Brain microvascular endothelial cell (primary cell): ENCODE measurements around the gene MTA2.

Source experiments
- DNase-seq: peaks from one replicate; pipeline ENCODE4 v3.0.0-alpha.2; 2020
- H3K27ac ChIP-seq: fragments of 250-450 bp; sonication (Bioruptor Pico); 2 replicates; pipeline ENCODE4 v1.5.1; 2020; ENCODE audit warnings: mild to moderate bottlenecking, moderate library complexity
- H3K27me3 ChIP-seq: fragments of 250-450 bp; sonication (Bioruptor Pico); replicated peaks from 2 replicates; pipeline ENCODE4 v1.5.1; 2020; ENCODE audit warnings: mild to moderate bottlenecking
- H3K36me3 ChIP-seq: fragments of 250-450 bp; sonication (Bioruptor Pico); replicated peaks from 2 replicates; pipeline ENCODE4 v1.5.1; 2020; ENCODE audit warnings: mild to moderate bottlenecking
- H3K4me3 ChIP-seq: 2 replicates; pipeline ENCODE4 v1.5.1; 2011; ENCODE audit warnings: low read depth, mild to moderate bottlenecking, control low read depth, low read length, moderate library complexity
- in situ Hi-C: cut with HindIII; loops from 2 replicates; pipeline ENCODE4 v1.10.0; 2017; ENCODE audit warnings: low sequenced_read_pairs, low pct_ligation_motif_present
- TF ChIP-seq, protein P1 (sequence below): IDR thresholded peaks from 2 replicates; pipeline ENCODE4 v1.5.1; 2011; ENCODE audit warnings: low read depth, mild to moderate bottlenecking, moderate library complexity, low read length, control low read depth, inconsistent platforms; ENCODE audit errors: missing control alignments

Gene MTA2

DNA sequence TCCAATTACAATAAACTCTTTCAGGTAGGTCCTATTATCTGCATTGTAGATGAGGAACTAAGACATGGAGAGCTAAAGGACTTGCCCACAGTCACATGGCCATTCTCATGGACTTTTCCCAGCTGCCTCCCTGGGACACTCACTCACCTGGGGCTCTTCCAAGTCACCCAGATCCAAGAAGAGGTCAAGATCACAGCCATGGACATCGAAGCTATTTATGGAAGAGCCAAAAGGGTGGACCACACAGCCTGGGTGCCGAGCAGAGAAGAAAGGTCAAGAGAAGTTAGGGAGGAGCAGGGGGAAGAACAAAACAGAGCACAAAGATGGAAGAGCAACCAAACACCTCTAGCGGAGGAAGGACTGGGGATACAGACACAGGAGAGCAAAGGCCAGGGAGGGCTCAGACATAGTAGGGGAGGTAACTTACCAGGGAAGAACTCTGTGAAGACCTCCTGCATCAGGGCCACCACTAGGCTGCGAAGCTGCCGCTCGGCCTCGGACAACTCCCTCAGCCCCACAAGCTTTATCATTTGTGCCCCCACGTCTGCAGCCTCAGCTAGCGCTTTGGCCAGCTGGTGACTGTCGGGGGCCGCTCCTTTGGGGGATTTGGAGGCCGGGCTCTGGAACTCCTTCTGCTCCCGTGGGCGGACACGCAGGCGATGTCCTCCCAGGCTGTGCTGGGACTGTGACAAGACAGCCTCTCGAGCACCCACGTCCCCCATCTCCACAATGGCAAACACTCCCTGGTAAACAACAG lies 20.5 kb downstream of the MTA2 start:
- in situ Hi-C loops = no loop called here
- Histone ChIP-seq H3K27ac (no peak overlapping the region), H3K36me3 (peaks cover 22% of the 10 kb centered on the region), H3K27me3 (no peaks in the 10 kb centered on the region), H3K4me3 (no peak overlapping the region)
- no peak for DNase-seq
- TF ChIP-seq, protein P1, sequence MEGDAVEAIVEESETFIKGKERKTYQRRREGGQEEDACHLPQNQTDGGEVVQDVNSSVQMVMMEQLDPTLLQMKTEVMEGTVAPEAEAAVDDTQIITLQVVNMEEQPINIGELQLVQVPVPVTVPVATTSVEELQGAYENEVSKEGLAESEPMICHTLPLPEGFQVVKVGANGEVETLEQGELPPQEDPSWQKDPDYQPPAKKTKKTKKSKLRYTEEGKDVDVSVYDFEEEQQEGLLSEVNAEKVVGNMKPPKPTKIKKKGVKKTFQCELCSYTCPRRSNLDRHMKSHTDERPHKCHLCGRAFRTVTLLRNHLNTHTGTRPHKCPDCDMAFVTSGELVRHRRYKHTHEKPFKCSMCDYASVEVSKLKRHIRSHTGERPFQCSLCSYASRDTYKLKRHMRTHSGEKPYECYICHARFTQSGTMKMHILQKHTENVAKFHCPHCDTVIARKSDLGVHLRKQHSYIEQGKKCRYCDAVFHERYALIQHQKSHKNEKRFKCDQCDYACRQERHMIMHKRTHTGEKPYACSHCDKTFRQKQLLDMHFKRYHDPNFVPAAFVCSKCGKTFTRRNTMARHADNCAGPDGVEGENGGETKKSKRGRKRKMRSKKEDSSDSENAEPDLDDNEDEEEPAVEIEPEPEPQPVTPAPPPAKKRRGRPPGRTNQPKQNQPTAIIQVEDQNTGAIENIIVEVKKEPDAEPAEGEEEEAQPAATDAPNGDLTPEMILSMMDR = no peak

DNA sequence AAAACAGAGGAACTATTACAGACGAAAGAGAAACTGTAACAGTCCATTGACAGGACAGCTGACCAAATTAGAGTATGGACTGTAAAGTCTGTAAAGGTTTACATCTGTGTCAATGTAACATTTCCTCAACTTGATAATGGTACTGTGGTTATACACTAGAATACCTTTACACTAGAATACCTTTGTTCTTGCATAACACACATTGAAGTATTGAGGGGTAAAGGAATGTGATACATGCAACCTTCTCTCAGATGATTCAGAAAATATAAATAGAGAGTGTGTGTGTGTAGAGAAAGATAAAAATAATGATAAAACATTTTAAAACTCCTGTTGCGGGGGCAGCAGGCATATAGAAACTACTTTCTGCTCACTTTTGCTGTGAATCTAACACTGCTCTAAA lies 22.4 kb downstream of the MTA2 start:
- TF ChIP-seq, protein P1 = no peak
- in situ Hi-C loops = no loop called here
- no peak for DNase-seq
- Histone ChIP-seq H3K36me3 (peaks cover 20% of the 10 kb centered on the region), H3K27me3 (no peaks in the 10 kb centered on the region), H3K27ac (no peak overlapping the region), H3K4me3 (no peak overlapping the region)

DNA sequence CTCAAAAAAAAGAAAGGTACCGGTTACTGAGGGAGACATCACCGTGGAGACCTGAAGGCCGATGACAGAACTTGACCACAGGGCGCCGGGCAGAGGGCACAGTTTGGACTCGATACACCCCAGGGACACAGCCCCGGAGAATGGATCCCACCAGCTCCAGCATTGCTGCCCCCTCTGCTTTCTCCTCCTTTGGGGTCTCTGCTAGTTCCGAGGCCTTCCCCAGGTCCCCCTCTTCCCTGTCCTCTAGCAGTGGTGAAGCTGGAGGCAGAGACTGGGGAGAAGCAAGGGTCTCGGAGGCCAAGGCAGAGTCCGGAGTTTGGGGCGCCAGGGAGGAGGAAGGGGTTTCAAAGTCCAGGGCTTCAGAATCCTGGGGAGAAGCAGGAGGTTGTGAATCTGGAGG lies 23.1 kb downstream of the MTA2 start:
- TF ChIP-seq, protein P1 = no peak
- peaks cover 20% of the 10 kb centered on the region for H3K36me3 ChIP-seq
- DNase-seq = no peak
- no peak overlapping the region for H3K4me3 ChIP-seq
- no peak overlapping the region for H3K27ac ChIP-seq
- no peaks in the 10 kb centered on the region for H3K27me3 ChIP-seq
- in situ Hi-C loops = no loop called here

DNA sequence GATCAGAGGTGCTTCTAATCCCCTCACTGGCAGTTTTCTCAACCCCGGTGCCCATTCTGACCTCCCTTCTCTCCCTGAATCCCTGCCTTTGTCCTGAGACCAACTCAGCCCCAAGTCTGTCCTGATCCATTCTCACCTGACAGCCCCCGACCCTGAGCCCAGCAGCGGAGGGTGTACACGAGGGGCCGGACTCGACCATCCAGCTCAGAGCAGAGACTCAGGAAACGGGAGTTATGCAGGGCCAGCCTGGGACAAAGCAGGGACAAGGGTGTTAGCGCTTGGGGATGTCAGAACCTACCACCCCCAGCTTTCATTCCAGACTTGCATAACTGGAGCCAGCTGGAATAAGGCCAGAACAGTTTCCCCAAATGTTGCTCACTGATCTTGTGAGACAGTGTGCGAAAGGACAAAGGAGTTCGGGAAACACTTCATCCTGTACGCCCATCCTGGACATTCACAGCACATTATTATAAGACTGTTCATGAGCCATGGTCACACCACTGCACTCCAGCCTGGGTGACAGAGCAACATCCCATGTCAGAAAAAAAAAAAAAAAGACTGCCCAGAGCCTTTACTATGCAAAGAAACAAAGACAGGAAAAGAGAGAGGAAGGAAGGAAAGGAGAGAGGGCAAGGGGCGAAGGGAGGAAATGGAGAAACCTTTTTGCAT lies 24.5 kb downstream of the MTA2 start:
- Histone ChIP-seq H3K27me3 (no peaks in the 10 kb centered on the region), H3K27ac (no peak overlapping the region), H3K36me3 (peaks cover 25% of the 10 kb centered on the region), H3K4me3 (no peak overlapping the region)
- in situ Hi-C loops = no loop called here
- TF ChIP-seq, protein P1 = no peak
- no peak for DNase-seq

DNA sequence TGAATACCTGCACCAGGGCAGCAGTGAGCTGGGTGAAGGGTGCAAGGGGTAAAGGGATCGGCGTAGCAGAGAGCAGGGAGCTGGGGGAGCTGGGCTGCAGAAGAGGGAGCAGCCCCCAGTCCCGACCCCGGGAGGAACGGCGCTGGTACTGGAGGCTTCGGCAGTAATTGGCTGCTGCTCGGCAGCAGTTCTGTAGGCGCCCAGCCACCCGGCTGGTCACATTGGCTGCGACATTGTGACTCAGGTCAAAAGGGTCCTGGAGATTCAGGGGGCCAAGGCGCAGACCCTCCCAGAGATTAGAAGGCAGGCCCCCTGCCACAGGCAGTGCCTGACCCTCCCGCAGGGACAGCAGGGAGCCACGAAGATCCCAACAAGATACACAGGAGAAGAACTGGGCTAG lies 25.8 kb downstream of the MTA2 start:
- H3K36me3 ChIP-seq = peaks cover 32% of the 10 kb centered on the region
- in situ Hi-C loops = no loop called here
- H3K27me3 ChIP-seq = no peaks in the 10 kb centered on the region
- DNase-seq = no peak
- TF ChIP-seq, protein P1 = no peak
- no peak overlapping the region for H3K27ac ChIP-seq
- H3K4me3 ChIP-seq = no peak overlapping the region

DNA sequence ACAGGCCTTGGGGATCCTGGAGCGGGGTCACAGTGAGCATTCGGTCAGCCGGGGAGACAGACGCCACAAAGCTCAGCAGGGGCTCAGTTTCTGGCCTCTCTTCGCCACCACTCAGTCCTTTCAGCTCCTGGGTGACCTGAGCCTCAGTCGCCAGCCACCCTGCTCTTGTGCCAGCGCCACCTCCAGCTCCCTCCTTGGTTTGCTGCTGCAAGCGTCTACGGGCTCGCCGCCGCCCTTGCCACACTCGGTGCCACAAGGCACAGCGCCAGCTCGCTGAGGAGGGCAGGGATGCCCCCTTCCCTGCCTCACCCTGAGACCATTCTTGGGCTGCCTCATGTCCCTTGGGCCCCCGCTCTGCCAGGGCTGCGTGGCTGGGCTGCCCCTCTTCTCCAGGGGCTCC lies 26.5 kb downstream of the MTA2 start:
- DNase-seq = no peak
- TF ChIP-seq, protein P1 = no peak
- in situ Hi-C loops = no loop called here

More for the DNA sequence above, 26.5 kb downstream of the MTA2 start:
- peaks cover 37% of the 10 kb centered on the region for H3K36me3 ChIP-seq
- peak overlapping the region; percentile 75 for H3K4me3 ChIP-seq
- peak overlapping the region; percentile 90 for H3K27ac ChIP-seq
- no peaks in the 10 kb centered on the region for H3K27me3 ChIP-seq
